Mesothelial cell of epicardium (in vitro differentiated cells): ENCODE results near the gene C2orf69. TPM values are rescaled to one million over a fixed set of nuclear protein-coding genes. Genes with fewer than 3 reads are reported as not detected.

Experiments
- DNase-seq, 2 experiments: peaks; one replicate each; pipeline ENCODE4 v3.0.0; 2021; ENCODE audit warnings: low spot score in 2 of 2; ENCODE audit not compliant: unreplicated experiment in 2 of 2
- H3K27ac Mint-ChIP-seq: 2 replicates; pipeline ENCODE4 v1.8.0; 2021; ENCODE audit warnings: mixed read lengths
- H3K27me3 Mint-ChIP-seq: 2 replicates; pipeline ENCODE4 v1.8.0; 2021; ENCODE audit warnings: low read depth, mixed read lengths
- H3K36me3 Mint-ChIP-seq: 2 replicates; pipeline ENCODE4 v1.8.0; 2021; ENCODE audit warnings: mixed read lengths
- H3K4me1 Mint-ChIP-seq: 2 replicates; pipeline ENCODE4 v1.8.0; 2021; ENCODE audit warnings: mixed read lengths
- H3K4me3 Mint-ChIP-seq: 2 replicates; pipeline ENCODE4 v1.8.0; 2021; ENCODE audit warnings: mild to moderate bottlenecking, moderate library complexity, mixed read lengths
- H3K9me3 Mint-ChIP-seq: 2 replicates; pipeline ENCODE4 v1.8.0; 2021; ENCODE audit warnings: mixed read lengths
- total RNA-seq: library from RNA; stranded (reverse); gene quantifications from 3 replicates; pipeline ENCODE4 v1.2.1, GENCODE V29; 2021
- TF ChIP-seq, protein P1 (sequence below): fragments of 200-600 bp; sonication (generic); IDR thresholded peaks from one replicate; pipeline ENCODE4 v1.5.0; 2021; ENCODE audit warnings: antibody characterized with exemption; ENCODE audit not compliant: unreplicated experiment

C2orf69 gene, protein sequence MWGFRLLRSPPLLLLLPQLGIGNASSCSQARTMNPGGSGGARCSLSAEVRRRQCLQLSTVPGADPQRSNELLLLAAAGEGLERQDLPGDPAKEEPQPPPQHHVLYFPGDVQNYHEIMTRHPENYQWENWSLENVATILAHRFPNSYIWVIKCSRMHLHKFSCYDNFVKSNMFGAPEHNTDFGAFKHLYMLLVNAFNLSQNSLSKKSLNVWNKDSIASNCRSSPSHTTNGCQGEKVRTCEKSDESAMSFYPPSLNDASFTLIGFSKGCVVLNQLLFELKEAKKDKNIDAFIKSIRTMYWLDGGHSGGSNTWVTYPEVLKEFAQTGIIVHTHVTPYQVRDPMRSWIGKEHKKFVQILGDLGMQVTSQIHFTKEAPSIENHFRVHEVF
- 10.5 to 10.8 TPM (median 10.5 TPM) in 3 replicates for total RNA-seq

DNA sequence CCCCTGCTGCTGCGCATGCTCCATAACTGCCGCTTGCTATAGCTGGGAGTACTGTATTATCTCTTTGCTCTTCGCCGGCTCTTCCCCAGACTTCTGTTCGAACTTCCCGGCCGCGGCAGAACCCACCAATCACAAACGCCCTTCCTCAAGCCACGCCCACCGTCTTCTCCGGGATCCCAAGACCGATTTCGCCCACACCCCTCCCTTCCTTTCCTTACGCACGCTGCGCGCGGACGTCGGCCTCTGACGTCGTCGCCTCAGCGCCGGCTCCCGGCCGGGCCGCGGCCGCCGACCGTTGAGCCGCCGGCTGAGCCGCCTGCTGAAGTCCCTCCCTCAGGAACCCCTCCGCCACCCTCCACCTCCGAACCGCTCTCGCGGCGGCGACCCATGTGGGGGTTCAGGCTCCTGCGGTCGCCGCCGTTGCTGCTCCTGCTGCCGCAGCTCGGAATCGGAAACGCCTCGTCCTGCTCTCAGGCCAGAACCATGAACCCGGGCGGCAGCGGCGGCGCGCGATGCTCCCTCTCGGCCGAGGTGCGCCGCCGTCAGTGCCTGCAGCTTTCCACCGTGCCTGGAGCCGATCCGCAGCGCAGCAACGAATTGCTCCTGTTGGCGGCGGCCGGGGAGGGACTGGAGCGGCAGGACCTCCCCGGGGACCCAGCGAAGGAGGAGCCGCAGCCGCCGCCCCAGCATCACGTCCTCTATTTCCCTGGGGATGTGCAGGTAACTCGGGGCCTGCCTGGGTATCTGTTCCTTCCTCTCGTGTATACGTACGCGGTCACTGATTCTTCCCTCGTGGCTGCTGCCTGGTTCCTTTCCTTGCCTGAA is at the start of gene C2orf69:
Gene C2orf69, plus strand, starts transcription at position 242 of the 825 bp plus-strand sequence. Its CDS starts 146 bp downstream, at position 388.
- Mint-ChIP-seq H3K9me3 (peaks cover 5% of the 10 kb centered on the region), H3K4me1 (peaks cover 21% of the 10 kb centered on the region), H3K36me3 (peaks cover 6% of the 10 kb centered on the region), H3K27ac (peak within 1 kb of the TSS; percentile 97), H3K27me3 (peaks cover 3% of the 10 kb centered on the region), H3K4me3 (peak within 1 kb of the TSS; percentile 87)
- TF ChIP-seq, protein P1, sequence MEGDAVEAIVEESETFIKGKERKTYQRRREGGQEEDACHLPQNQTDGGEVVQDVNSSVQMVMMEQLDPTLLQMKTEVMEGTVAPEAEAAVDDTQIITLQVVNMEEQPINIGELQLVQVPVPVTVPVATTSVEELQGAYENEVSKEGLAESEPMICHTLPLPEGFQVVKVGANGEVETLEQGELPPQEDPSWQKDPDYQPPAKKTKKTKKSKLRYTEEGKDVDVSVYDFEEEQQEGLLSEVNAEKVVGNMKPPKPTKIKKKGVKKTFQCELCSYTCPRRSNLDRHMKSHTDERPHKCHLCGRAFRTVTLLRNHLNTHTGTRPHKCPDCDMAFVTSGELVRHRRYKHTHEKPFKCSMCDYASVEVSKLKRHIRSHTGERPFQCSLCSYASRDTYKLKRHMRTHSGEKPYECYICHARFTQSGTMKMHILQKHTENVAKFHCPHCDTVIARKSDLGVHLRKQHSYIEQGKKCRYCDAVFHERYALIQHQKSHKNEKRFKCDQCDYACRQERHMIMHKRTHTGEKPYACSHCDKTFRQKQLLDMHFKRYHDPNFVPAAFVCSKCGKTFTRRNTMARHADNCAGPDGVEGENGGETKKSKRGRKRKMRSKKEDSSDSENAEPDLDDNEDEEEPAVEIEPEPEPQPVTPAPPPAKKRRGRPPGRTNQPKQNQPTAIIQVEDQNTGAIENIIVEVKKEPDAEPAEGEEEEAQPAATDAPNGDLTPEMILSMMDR, result no peak
- peak; percentile 93 to 99 for DNase-seq

DNA sequence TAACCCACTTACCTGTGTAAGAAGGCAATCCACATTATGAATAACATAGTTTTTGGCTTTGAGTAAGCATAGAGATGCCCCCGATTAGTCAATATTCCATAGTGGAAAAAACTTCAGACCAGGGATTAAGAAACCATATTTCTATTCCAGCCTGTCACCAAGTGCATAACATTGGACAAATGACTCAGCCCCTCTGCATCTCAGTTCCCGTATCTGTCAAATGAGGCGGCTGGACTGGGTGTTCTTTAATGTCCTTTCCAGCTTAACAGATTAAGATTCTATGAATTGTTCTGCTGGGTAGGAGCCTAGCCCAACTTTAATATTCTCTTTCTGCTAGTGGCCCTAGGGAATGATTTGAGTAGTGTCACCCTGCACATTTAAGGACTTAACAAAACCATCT is 48.3 kb upstream of the C2orf69 start:
- TF ChIP-seq, protein P1, result no peak
- H3K27ac Mint-ChIP-seq, result no peak overlapping the region
- H3K36me3 Mint-ChIP-seq, result no peaks in the 10 kb centered on the region
- H3K4me3 Mint-ChIP-seq, result no peak overlapping the region
- peaks cover 20% of the 10 kb centered on the region for H3K27me3 Mint-ChIP-seq
- no peak for DNase-seq
- H3K9me3 Mint-ChIP-seq, result no peaks in the 10 kb centered on the region
- H3K4me1 Mint-ChIP-seq, result no peaks in the 10 kb centered on the region

DNA sequence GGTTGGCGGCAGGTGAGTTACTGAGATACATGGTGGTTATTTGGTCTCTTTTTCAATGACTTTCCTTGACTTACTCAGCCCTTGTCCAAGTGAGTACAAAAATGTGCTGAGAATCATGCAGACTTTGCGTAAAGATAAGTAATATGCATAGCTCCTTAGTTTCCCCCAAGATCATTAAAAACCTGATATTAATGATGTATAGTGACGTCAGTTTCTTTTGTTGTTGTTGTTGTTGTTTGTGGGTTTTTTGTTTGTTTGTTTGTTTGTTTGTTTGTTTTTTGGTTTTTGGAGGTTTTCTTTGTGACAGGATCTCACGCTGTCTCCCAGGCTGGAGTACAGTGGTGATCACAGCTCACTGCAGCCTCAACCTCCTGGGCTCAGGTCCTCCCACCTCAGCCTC is 45.2 kb upstream of the C2orf69 start:
- no peaks in the 10 kb centered on the region for H3K36me3 Mint-ChIP-seq

DNA sequence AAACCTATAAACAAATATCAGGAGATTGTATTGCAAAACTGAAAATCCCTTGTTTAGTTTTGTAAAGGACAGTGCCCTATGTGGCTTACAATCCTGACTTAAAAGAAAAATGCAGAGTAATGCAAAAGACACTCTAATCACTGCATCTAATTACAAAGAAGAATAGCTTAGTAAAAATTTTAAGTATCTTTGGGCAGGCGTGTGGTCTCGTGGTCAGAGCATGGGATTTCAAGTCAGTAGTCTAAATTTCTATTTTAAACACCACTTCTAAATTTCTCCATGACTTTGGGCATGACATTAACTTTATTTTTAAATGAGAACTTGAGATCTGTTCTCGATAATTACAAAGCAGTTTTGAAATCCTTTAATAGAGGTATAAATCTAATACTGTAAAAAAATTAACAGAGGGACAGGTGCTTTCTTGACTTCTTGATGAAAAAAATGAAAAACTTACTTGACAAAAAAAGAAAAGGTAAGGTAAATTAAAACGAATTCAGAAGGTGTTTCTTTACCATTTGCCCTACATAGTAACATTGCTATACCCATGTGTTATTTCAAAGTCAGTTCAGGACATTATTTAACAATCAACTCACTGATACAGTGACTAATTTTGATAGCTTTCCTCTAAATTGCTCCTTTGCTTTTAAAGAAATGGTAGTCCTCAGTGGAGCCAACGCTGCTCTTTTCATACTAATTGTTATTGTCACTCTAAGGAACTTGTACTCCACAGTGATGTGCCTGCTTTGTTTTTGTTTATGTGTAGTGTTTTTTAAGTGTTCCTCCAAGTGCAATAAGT is 42.5 kb upstream of the C2orf69 start:
- Mint-ChIP-seq H3K9me3 (no peaks in the 10 kb centered on the region), H3K4me1 (peaks cover 22% of the 10 kb centered on the region), H3K27me3 (peaks cover 5% of the 10 kb centered on the region), H3K36me3 (no peaks in the 10 kb centered on the region), H3K4me3 (no peak overlapping the region), H3K27ac (no peak overlapping the region)
- TF ChIP-seq, protein P1, result no peak
- no peak for DNase-seq

More for the DNA sequence above, 45.2 kb upstream of the C2orf69 start:
- Mint-ChIP-seq H3K9me3 (no peaks in the 10 kb centered on the region), H3K4me3 (no peak overlapping the region), H3K27me3 (peaks cover 17% of the 10 kb centered on the region), H3K27ac (no peak overlapping the region), H3K4me1 (peaks cover 22% of the 10 kb centered on the region)
- TF ChIP-seq, protein P1, result no peak
- no peak for DNase-seq

DNA sequence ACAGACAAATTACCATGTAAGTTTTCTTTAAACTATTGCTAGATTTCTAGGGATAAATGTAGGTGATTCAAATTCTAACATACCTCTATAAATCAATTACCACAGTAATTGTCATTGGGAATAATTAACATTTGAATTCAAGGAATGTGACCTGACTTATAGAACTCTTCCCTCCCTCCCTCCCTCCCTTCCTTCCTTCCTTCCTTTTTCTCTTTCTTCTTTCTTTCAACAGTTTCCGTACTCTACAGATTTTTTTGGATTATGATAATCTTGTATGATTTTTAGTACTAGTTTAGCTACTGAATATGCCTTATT is 41.9 kb upstream of the C2orf69 start:
- H3K4me3 Mint-ChIP-seq, result no peak overlapping the region
- TF ChIP-seq, protein P1, result no peak
- H3K4me1 Mint-ChIP-seq, result peaks cover 22% of the 10 kb centered on the region
- no peak overlapping the region for H3K27ac Mint-ChIP-seq
- peaks cover 5% of the 10 kb centered on the region for H3K9me3 Mint-ChIP-seq
- no peak for DNase-seq
- no peaks in the 10 kb centered on the region for H3K27me3 Mint-ChIP-seq
- H3K36me3 Mint-ChIP-seq, result peaks cover 4% of the 10 kb centered on the region
